Suppressor macrophage treated with lipopolysaccharide for 1 hour (primary cell): Measurements from ENCODE around the gene AGAP2.

Experiments
- DNase-seq, 3 donors: peaks; one replicate each; pipeline ENCODE4 v3.0.0-alpha.2; 2020 to 2022

The AGAP2 gene

GRCh38 chr12:57767305-57767698 lies 28.8 kb upstream of the AGAP2 start:
- DNase-seq: peak in 2 of 3 donors; percentile 61 to 66

GRCh38 chr12:57766464-57767304 lies 28.1 kb upstream of the AGAP2 start, which contains the start of gene CYP27B1:
CYP27B1 (minus strand) TSS chr12:57767078; CDS start chr12:57767041, 37 bp downstream.
- peak in 1 of 3 donors; percentile 65 for DNase-seq

GRCh38 chr12:57765698-57766463 lies 27.3 kb upstream of the AGAP2 start:
- peak in 1 of 3 donors; percentile 43 for DNase-seq

- DNase-seq: peak; percentile 58 to 84 (median 60)
Measured at GRCh38 chr12:57765003-57765697, 26.6 kb upstream of the AGAP2 start.

- no peak for DNase-seq
Measured at GRCh38 chr12:57764662-57765002, 26.1 kb upstream of the AGAP2 start.

GRCh38 chr12:57763881-57764661 lies 25.5 kb upstream of the AGAP2 start:
- no peak for DNase-seq

- DNase-seq: no peak
Measured at GRCh38 chr12:57762463-57762862, 23.9 kb upstream of the AGAP2 start.

- no peak for DNase-seq
Measured at GRCh38 chr12:57761391-57761998, 23.0 kb upstream of the AGAP2 start.

- no peak for DNase-seq
Measured at GRCh38 chr12:57760347-57760982, 21.9 kb upstream of the AGAP2 start.

GRCh38 chr12:57759360-57759980 lies 20.9 kb upstream of the AGAP2 start:
- DNase-seq: peak in 1 of 3 donors; percentile 20

- no peak for DNase-seq
Measured at GRCh38 chr12:57758552-57759359, 20.2 kb upstream of the AGAP2 start.

- no peak for DNase-seq
Measured at GRCh38 chr12:57757771-57758170, 19.2 kb upstream of the AGAP2 start.

GRCh38 chr12:57756406-57757341 lies 18.1 kb upstream of the AGAP2 start:
- DNase-seq: peak; percentile 73 to 86 (median 80)

GRCh38 chr12:57755454-57756372 lies 17.2 kb upstream of the AGAP2 start:
- peak in 1 of 3 donors; percentile 53 for DNase-seq

- DNase-seq: no peak
Measured at GRCh38 chr12:57755194-57755453, 16.6 kb upstream of the AGAP2 start.

- DNase-seq: peak in 1 of 3 donors; percentile 60
Measured at GRCh38 chr12:57754411-57755193, 16.1 kb upstream of the AGAP2 start, which contains the start of gene MARCHF9. MARCHF9 (plus strand) TSS chr12:57755103; CDS start chr12:57755529, 426 bp downstream.

GRCh38 chr12:57753756-57754337 lies 15.3 kb upstream of the AGAP2 start:
- no peak for DNase-seq
